Karpas-422 (cell line): ENCODE results near the gene SRPX. TPM values are rescaled to one million over a fixed set of nuclear protein-coding genes. Genes with fewer than 3 reads are reported as not detected.

Source experiments
- DNase-seq: peaks from one replicate; pipeline ENCODE4 v3.0.0-alpha.2; 2015
- H2AFZ ChIP-seq: fragments of 200-600 bp; sonication (generic); 2 replicates; pipeline ENCODE4 v1.6.1; 2014; ENCODE audit warnings: antibody characterized with exemption, low read length, mixed read lengths
- H3K27ac ChIP-seq: fragments of 200-600 bp; sonication (generic); 2 replicates; pipeline ENCODE4 v1.5.1; 2014; ENCODE audit warnings: mild to moderate bottlenecking, low read length, moderate library complexity
- H3K27me3 ChIP-seq: fragments of 200-600 bp; sonication (generic); 2 replicates; pipeline ENCODE4 v1.6.1; 2014; ENCODE audit warnings: low read length, mixed read lengths
- H3K36me3 ChIP-seq: fragments of 200-600 bp; sonication (generic); 2 replicates; pipeline ENCODE4 v1.6.1; 2014; ENCODE audit warnings: low read length, mixed read lengths; ENCODE audit not compliant: insufficient read depth
- H3K4me1 ChIP-seq: fragments of 200-600 bp; sonication (generic); 2 replicates; pipeline ENCODE4 v1.6.1; 2014; ENCODE audit warnings: mild to moderate bottlenecking, low read length, mixed read lengths
- H3K4me2 ChIP-seq: fragments of 200-600 bp; sonication (generic); 2 replicates; pipeline ENCODE4 v1.6.1; 2014; ENCODE audit warnings: low read length, low read depth, mild to moderate bottlenecking; ENCODE audit not compliant: poor library complexity, severe bottlenecking
- H3K4me3 ChIP-seq: fragments of 200-600 bp; sonication (generic); 2 replicates; pipeline ENCODE4 v1.5.1; 2014; ENCODE audit warnings: mild to moderate bottlenecking, antibody characterized with exemption, low read length, mixed read lengths
- H3K79me2 ChIP-seq: fragments of 200-600 bp; sonication (generic); 2 replicates; pipeline ENCODE4 v1.6.1; 2014; ENCODE audit warnings: mild to moderate bottlenecking, low read length, mixed read lengths
- H3K9ac ChIP-seq: fragments of 200-600 bp; sonication (generic); 2 replicates; pipeline ENCODE4 v1.6.0; 2014; ENCODE audit warnings: low read length
- H3K9me2 ChIP-seq: fragments of 200-600 bp; sonication (generic), shearing (Covaris generic); replicated peaks from 2 replicates; pipeline ENCODE4 v1.6.0; 2014; ENCODE audit warnings: mild to moderate bottlenecking, low read length, moderate library complexity; ENCODE audit not compliant: insufficient read depth
- H3K9me3 ChIP-seq: fragments of 300-700, 200-600 bp; sonication (generic); 2 replicates; pipeline ENCODE4 v1.6.1; 2014; ENCODE audit warnings: low read length, mixed read lengths
- H4K20me1 ChIP-seq: fragments of 200-600 bp; sonication (generic); 2 replicates; pipeline ENCODE4 v1.6.1; 2014; ENCODE audit warnings: mild to moderate bottlenecking, antibody characterized with exemption, low read length, low read depth; ENCODE audit not compliant: insufficient read depth
- total RNA-seq: library from RNA; depleted of rRNA; stranded (reverse); fragments of >200 nt; shearing (Covaris generic); gene quantifications from 2 replicates; pipeline ENCODE4 v1.2.3, GENCODE V29; 2014; ENCODE audit warnings: low replicate concordance; rRNA removed

The SRPX gene
- total RNA-seq, 1 experiment from 2014 or later = not detected

DNA sequence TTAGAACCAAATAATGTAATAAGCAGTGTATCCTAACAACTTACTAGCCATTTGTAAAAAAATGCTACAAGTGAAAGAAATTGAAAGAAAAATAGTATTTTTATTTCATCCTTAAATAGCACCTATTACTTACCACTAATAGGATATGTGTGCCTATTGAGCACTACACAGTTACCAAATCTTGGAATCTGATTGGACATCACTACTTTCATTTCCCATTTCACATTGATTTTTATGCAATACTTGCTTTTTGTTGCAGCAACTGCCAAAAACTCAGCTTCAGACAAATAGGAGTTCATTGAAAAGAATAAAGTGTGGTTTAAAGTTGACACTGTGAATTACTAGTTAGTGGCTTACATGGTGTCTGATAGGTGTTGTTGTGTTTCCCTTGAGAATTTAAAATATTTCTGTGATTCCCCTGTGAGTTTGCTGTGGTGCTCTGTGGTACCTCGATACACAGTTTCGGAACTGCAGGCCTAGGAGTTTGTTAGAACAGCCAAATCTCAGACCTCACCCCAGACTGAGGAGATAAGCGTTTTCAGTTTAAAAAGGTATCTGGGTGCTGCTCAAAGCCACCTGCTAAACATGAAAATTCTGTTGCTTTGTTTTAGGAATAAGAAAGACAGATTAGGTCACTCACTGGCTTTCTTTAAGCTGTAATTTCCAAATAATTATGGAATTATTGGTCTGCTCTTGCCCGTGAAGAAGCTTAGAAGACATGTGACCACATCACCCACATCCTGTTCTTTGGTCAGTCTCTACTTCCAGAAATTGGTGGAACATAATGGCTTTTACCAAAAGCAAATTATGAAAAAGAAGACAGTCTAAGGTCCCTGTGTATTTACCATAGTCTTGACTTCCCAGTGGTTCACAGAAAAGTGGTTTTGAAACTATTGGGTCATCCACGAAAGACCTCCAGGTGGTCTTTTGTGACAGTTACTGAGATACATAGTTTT lies 116.5 kb downstream of the SRPX start:
- H3K9ac ChIP-seq = no peak overlapping the region

GRCh38 chrX:38102875-38103274 lies 117.8 kb downstream of the SRPX start:
- Histone ChIP-seq H3K9me3 (no peaks in the 10 kb centered on the region), H3K4me3 (no peak overlapping the region), H3K36me3 (no peaks in the 10 kb centered on the region), H2AFZ (no peak overlapping the region), H3K4me2 (no peak overlapping the region), H3K27me3 (no peaks in the 10 kb centered on the region), H3K9me2 (no peaks in the 10 kb centered on the region), H4K20me1 (no peaks in the 10 kb centered on the region), H3K4me1 (no peaks in the 10 kb centered on the region), H3K9ac (no peak overlapping the region), H3K79me2 (no peaks in the 10 kb centered on the region), H3K27ac (no peak overlapping the region)
- DNase-seq = no peak

More for the DNA sequence above, 116.5 kb downstream of the SRPX start:
- Histone ChIP-seq H3K4me2 (no peak overlapping the region), H3K9me3 (no peaks in the 10 kb centered on the region), H3K4me3 (no peak overlapping the region), H3K36me3 (no peaks in the 10 kb centered on the region), H3K27me3 (no peaks in the 10 kb centered on the region), H3K79me2 (no peaks in the 10 kb centered on the region), H3K4me1 (no peaks in the 10 kb centered on the region), H3K9me2 (no peaks in the 10 kb centered on the region), H3K27ac (no peak overlapping the region), H2AFZ (no peak overlapping the region), H4K20me1 (no peaks in the 10 kb centered on the region)
- DNase-seq = no peak

DNA sequence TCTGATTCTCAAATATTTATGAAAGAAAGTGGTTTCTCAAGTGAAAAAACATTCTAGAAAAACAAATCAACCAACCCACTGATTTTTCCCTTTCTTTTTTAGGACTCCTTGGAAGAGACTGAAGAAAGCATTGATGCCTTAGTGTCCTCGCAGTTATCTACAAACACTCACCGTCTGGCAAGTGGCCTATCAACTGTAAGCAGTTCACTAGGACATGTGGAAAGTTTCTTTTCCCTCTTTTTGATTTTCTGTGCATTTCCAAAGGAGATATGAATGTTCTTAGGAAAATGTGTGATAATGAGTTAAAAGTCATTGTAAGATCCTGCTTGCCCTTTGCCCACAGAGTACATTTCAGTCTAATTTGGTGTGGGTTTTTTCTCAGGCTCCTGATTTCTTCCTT lies 118.4 kb downstream of the SRPX start:
- Histone ChIP-seq H3K9me3 (no peaks in the 10 kb centered on the region), H2AFZ (no peak overlapping the region), H3K79me2 (no peaks in the 10 kb centered on the region), H3K4me1 (no peaks in the 10 kb centered on the region), H3K27me3 (no peaks in the 10 kb centered on the region), H4K20me1 (no peaks in the 10 kb centered on the region), H3K27ac (no peak overlapping the region), H3K36me3 (no peaks in the 10 kb centered on the region), H3K4me3 (no peak overlapping the region), H3K4me2 (no peak overlapping the region), H3K9me2 (no peaks in the 10 kb centered on the region), H3K9ac (no peak overlapping the region)
- DNase-seq = no peak

GRCh38 chrX:38099688-38100087 lies 121.0 kb downstream of the SRPX start:
- Histone ChIP-seq H3K27me3 (no peaks in the 10 kb centered on the region), H3K79me2 (no peaks in the 10 kb centered on the region), H2AFZ (no peak overlapping the region), H3K4me3 (no peak overlapping the region), H3K36me3 (no peaks in the 10 kb centered on the region), H3K27ac (no peak overlapping the region), H4K20me1 (no peaks in the 10 kb centered on the region), H3K9ac (no peak overlapping the region), H3K9me3 (no peaks in the 10 kb centered on the region), H3K4me1 (no peaks in the 10 kb centered on the region), H3K9me2 (no peaks in the 10 kb centered on the region), H3K4me2 (no peak overlapping the region)
- no peak for DNase-seq

Other genes with a start within 250 kb of the SRPX start
- gene SYTL5, start 214.3 kb downstream of the SRPX start, total RNA-seq = not detected in 2 replicates
- gene RPGR, start 106.6 kb upstream of the SRPX start, total RNA-seq = 11.4 and 23.9 TPM in 2 replicates
- not detected in 2 replicates for gene OTC, start 131.7 kb upstream of the SRPX start, total RNA-seq